ENCODE measurements around the gene CDC42BPB.

Gene CDC42BPB

GRCh38 chr14:103022002-103022684 is 35.2 kb downstream of the CDC42BPB start:
- no peak for DNase-seq (ENCODE audit: extremely low read depth in 1 of 2, low read depth in 1 of 2)

DNA sequence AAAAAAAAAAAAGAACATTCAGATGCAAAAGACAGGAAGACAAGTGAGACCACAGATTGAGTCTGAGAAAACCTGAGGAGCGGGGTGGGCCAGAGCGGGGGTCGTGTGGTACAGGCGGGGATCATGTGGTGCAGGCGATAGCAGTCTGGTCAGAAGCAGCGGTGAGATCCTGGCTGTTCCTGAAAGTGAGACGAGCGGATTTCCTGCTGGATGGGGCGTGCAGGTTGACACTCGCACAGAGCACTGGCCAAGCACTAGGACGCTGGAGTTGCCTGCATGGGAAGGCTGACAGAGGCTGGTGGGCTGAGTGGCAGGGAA is 35.7 kb downstream of the CDC42BPB start:
- no peak for DNase-seq (ENCODE audit: extremely low read depth in 1 of 2, low read depth in 1 of 2)

DNA sequence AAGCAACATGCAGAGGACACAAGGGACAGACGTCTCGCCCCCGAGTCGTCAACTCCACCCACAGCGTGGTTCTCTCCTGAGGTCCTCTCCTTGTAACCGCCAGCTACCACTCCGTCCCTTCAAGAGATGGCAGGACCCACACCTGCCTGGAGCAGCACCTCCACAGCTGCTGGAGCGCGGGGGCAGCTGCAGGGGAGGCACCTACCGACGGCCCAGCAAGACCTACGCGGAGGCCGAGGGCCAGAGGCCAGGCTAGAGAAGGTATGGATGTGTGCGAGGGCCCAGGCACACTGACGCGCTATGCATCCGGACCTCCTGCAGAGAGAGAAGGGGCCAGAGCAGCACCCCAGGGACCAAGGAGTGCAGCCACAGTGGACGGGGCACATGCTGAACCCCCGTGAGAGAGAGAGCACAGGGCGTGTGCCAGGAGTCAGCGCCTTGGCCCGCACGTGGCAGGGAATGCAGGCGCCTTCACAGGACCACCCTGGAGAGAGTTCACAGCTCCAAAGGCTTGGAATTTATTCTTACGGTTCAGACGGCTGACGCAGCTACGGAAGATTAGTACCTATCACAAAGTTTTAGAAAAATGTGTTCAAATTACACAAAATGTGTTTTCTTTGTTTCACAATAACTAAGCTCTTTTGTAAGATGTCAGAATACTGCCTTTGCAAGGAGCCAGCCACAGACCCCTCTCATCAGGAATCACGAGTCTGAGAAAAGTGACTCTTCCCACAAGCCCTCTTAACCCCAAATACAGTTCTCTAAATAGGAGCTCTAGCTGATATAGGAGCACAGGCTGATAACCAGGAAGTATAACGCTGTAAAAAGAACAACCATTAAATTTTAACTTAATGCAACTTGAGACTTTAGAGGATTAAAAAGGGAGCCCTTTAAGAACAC is 36.8 kb downstream of the CDC42BPB start:
- DNase-seq (ENCODE audit: extremely low read depth in 1 of 2, low read depth in 1 of 2) = no peak

DNA sequence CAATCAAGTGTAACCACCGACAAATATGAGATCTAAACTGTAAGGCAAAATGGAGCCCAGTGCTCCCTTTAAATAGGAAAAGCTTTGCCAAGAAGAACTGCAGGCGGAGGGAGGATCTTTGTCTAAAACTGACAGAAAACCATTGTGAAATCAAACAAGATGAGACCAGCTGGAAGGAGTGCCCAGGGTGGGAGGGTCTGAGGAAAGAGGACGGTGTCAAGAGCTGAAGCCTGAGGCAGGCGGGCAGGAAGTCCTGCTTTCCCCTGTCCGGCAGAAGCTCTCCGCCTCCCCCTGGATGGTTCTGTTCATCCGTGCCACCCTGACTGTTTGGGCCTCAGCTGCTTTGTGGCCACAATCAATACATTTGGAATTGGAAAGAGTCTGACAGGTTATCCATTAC is 37.5 kb downstream of the CDC42BPB start:
- DNase-seq (ENCODE audit: extremely low read depth in 1 of 2, low read depth in 1 of 2) = no peak

DNA sequence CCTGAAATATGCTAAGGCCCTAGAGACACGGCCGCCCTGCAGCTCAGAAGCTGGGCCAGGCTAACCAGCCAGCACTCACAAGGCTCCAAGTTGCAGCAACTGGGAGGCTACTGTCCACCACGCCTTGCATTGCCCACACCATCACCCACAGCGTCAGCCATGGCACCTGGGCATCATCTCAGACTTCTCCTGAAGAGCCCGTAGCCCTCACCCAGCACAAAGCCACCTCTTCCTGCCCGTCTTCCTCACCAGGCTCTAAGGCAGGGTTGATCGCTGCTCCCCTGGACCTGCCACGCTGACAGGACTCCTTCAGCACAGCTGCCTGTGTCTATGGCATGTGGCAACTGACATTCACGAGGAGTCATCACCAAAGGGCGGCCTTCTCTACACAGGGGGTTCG is 38.1 kb downstream of the CDC42BPB start:
- no peak for DNase-seq (ENCODE audit: extremely low read depth in 1 of 2, low read depth in 1 of 2)

DNA sequence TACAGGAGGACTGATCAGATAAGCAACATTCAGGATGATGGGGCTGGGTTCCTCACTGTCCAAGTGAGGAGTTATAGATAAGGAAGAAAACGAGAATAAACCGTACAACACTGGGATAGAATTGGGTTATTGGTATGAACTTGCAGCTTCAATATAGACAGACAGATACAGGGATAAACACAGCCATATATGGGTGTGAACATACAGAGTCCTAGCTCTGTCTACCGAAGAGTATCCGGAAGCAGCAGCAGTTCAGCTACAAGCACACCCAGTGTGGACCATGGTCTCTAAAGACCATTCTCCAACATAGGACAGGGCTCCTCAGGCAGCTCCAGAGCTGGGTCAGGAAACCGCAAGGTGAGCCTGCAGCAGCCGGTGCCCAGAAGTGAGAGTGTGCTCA is 40.8 kb downstream of the CDC42BPB start:
- DNase-seq (ENCODE audit: extremely low read depth in 1 of 2, low read depth in 1 of 2) = no peak

GRCh38 chr14:103016071-103016470 is 41.3 kb downstream of the CDC42BPB start:
- no peak for DNase-seq (ENCODE audit: extremely low read depth in 1 of 2, low read depth in 1 of 2)

DNA sequence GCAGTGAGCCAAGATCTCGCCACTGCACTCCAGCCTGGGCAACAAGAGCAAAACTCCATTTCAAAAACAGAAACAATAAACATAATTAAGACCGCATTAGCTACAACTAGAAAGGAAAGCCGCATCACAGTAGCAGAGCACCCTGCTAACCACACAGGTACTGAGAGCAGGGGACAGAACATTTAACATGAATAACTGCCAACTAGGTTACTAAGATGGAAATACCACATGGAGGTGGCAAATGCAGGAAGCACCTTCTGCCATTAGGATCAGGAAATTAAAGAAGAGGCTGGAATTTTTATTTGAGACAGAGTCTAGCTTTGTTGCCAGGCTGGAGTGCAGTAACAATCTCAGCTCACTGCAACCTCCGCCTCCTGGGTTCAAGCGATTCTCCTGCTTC is 41.9 kb downstream of the CDC42BPB start:
- no peak for DNase-seq (ENCODE audit: extremely low read depth in 1 of 2, low read depth in 1 of 2)

DNA sequence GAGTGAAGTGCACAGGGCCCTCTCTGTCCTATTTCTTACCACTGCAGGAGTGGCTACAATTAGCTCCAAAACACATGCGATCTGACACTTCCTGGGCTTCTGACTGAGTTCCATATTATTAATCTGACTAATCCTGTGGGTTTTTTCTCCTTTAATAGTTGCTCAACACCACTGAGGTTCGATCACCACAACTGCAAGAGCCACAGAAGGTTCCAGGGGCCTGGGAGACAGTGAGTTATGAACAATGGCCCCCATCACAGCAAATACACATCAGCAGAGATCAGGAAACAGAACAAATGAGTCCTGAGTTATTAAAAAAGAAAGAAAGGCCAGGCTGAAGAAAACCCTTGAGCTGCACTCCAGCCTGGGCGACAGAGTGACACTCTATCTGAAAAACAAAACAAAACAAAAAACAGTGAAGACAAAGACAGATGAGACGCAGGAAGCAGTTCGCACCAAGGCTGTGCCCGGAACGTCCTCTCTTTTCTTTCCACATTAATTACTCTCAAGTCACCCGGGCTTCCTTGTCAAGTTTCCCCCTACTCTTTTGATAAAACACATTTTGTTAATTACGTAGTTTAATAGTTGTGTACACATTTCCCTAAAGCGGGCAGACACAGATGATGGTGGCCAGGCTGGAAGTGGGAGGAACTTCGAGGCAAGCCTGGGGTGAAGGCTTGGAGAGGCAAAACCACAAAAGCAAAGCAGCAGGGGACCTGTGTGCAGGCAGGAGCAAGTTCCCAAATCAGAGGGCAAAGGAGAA is 42.7 kb downstream of the CDC42BPB start:
- DNase-seq (ENCODE audit: extremely low read depth in 1 of 2, low read depth in 1 of 2) = no peak

DNA sequence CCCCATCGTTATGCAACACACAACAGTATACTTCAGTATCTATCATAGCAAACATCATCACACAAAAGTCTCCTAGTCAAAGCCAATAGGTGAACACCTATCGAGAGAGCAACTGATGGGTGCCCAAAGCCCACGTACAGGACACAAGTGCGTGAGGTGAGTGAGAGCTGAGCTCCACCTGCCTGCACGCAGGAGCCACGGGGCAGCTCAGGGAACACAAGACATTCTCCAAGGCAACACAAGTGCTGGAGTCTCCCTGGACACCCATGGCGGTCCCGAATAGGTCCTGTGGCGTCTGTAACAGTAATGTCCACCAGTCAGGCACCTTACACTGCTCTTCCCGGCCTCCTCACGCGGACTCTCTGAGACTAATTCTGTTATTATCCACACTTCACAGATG is 44.3 kb downstream of the CDC42BPB start:
- DNase-seq (ENCODE audit: extremely low read depth in 1 of 2, low read depth in 1 of 2) = no peak

GRCh38 chr14:103009559-103009958 is 47.8 kb downstream of the CDC42BPB start:
- no peak for DNase-seq (ENCODE audit: extremely low read depth in 1 of 2, low read depth in 1 of 2)

DNA sequence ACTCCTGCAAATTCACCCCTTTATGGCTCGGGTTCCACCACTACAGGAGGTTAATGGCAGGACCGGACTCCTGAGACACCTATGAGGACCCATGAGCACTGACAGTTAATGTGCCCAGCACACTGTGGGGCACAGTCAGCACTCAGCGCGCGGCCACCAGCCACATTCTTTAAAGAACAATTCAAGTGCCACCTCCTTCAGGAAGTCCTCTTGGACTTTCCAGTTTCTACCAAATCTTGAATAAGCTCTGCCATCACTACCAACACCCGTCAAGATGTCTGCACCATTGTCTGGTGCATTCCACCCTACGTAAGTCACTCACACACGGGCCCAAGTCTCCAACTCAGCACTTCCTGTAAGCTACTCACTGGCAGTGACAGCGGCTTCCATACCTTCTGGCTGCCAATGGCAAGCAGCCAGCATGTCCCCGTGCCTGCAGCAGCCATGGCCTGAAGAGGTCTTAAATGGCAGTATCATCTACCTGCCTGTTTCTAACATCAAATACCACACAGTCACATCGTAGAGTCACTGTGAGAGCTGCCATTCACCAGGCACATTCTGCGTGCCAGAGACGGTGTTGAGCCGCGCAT is 48.5 kb downstream of the CDC42BPB start:
- no peak for DNase-seq (ENCODE audit: extremely low read depth in 1 of 2, low read depth in 1 of 2)

GRCh38 chr14:103008126-103008525 is 49.2 kb downstream of the CDC42BPB start:
- no peak for DNase-seq (ENCODE audit: extremely low read depth in 1 of 2, low read depth in 1 of 2)

DNA sequence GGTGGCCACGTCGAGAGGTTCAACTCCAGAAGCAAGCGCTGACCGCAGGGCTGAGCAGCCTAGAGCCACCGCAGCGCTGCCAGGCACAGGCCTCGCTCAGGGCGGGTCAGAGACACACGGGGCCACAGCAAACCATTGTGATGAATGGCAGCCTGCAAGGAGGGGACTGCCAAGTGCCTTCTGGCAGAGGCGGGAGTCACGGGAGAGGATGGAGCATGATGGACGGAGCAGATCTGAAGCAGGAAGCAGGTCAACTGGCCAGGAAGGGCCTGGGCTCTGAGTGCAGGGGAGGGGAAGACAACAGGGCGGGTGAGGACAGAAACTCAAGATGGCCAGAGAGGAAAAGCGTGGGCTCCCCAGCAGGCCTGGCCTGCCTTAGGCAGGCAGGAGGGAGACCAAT is 49.8 kb downstream of the CDC42BPB start:
- DNase-seq (ENCODE audit: extremely low read depth in 1 of 2, low read depth in 1 of 2) = no peak

DNA sequence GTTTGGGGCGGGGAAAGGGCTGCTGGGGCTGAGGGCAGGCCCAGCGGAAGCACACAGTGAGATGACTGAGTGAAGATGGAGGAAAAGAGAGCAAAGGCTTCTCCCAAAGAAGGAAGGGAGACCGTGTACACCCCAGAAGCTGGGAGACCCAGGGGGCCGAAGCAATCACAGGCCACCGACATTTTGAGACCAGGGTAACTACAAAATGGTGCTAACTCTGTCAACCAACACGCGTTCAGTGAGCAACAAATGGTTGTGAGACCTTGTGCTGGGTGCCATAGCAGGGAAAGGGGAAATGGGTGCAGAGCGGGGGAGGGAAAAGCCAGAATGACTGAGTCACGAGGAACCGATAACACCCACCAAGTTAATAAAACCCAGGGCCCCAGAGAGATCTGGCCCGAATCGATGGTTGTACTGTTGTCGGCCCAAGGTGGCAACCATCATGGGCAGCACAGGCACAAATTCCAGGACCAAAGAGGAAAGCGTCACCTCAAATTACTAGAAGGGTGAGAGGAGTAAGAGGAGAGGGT is 50.3 kb downstream of the CDC42BPB start:
- no peak for DNase-seq (ENCODE audit: extremely low read depth in 1 of 2, low read depth in 1 of 2)

DNA sequence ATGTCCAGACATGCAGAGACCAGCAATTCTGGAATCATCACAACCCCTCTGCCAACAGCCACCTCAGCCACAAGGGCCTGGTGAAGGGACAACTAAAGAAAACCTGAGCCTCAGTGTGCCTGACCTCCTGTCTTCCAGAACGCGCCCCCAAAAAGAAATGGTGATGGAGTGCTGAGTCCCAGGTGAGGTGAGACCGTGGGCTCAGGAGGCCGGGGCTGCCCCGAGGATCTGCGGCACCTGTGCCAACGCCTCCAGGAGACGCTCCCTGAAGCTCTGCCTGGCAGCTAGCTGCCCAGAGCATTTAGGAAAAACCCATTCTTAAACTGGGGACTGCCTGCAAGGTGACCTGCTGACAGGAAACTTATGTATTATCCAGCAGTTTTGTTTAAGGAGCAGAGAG is 51.2 kb downstream of the CDC42BPB start:
- DNase-seq (ENCODE audit: extremely low read depth in 1 of 2, low read depth in 1 of 2) = no peak

GRCh38 chr14:103003850-103004249 is 53.5 kb downstream of the CDC42BPB start:
- no peak for DNase-seq (ENCODE audit: extremely low read depth in 1 of 2, low read depth in 1 of 2)

GRCh38 chr14:103003351-103003615 is 54.1 kb downstream of the CDC42BPB start:
- no peak for DNase-seq (ENCODE audit: extremely low read depth in 1 of 2, low read depth in 1 of 2)

GRCh38 chr14:103002578-103003350 is 54.6 kb downstream of the CDC42BPB start:
- DNase-seq (ENCODE audit: extremely low read depth in 1 of 2, low read depth in 1 of 2) = no peak

DNA sequence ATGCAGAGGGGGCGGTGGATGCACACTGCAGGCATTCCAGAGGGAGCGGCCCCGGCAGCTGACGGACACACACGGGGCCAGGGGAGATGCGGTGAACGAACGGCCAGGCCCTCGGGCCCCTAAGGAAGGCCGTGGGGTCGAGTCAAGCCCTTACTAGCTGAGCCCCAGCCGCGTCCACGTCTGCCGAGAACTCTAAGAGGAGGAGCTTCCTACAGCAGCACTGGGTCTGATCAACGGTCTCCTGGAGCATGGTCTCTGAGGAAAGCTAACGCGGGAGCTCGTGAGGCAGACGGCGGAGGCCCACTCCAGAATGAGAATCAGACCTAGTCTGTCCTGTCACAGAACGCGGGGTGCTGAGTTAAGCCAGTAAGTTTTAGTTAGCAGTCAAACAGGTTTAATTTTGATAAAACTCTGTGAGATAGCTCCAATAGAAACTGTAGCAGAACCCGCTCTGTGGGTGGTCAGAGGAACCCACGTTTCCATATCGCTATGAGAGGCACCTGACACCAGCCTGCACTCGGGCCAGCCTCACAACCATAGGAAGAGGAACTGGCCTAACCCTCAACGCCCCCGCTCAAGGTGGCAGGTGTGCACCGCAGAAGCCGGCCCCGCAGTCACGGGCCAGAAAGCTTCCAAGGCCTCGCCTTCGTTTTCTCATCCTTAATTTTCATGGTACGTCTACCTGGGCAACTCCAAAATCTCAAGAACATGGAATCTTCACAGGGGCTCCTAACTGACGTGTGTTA is 55.5 kb downstream of the CDC42BPB start:
- DNase-seq (ENCODE audit: extremely low read depth in 1 of 2, low read depth in 1 of 2) = no peak
